Measurements from ENCODE around the gene FOXL3.

FOXL3 gene

DNA sequence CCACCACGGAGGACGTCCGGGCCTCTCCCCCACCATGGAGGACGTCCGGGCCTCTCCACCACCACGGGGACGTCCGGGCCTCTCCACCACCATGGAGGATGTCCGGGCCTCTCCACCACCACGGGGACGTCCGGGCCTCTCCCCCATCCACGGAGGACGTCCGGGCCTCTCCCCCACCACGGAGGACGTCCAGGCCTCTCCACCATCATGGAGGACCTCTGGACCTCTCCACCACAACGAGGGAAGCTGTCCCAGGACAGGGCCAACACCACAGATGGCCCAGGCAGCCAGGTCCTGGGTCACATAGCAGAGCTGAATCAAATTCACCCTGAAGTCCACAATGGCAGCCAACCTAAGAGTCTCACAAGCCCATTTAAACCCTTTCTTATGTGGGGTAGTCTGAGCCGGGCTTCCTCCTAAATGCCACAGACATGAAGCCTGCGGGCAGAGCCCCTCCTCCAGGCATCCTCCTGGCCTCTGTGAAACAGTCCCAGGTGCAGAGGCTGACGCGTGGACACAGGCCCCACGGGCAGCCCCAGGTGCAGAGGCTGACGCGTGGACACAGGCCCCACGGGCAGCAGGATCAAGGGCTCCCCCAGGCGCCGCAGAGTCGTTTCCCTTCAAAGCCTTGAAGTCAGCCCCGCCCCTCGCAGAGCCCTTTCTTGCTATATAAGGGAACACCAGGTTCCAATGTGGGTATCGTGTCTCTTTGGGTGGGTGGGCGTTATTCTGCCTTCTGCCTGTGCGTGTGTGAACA lies 47.0 kb downstream of the FOXL3 start:
- Histone ChIP-seq H3K36me3 (ENCODE audit: control insufficient read depth, insufficient read depth, low read length) (no peaks in the 10 kb centered on the region), H3K27me3 (replicated peaks; ENCODE audit: control insufficient read depth, insufficient read depth, low read length, poor library complexity, severe bottlenecking) (no peaks in the 10 kb centered on the region), H3K4me1 (ENCODE audit: control insufficient read depth, insufficient read depth, low read length, poor library complexity, severe bottlenecking) (peaks cover 6% of the 10 kb centered on the region), H3K9me3 (ENCODE audit: control insufficient read depth, low read length) (no peaks in the 10 kb centered on the region), H3K4me3 (ENCODE audit: insufficient read depth, low read depth, low read length, poor library complexity, severe bottlenecking) (no peak overlapping the region), H3K27ac (ENCODE audit: insufficient read depth, low read length, poor library complexity, severe bottlenecking) (no peak overlapping the region)
- DNase-seq = no peak

DNA sequence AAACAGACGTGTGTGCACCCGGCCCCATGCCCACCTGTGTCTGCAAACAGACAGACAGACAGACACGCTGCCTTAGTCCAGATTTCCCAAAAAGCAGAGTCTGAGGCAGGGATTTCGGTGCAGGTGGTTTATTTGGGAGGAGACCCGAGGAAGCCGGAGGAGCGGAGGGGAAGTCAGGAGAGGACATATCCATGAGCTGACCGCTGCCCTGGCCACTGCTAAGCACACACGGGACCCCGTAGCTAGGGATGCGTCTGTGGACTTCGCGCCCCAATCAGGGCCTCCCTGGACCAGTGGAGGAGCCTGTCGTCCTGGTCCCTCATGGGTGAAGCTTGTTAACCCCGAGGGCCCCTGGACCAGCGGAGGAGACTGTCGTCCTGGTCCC lies 47.6 kb downstream of the FOXL3 start:
- no peak overlapping the region for H3K27ac ChIP-seq (ENCODE audit: insufficient read depth, low read length, poor library complexity, severe bottlenecking)
- no peak for DNase-seq

DNA sequence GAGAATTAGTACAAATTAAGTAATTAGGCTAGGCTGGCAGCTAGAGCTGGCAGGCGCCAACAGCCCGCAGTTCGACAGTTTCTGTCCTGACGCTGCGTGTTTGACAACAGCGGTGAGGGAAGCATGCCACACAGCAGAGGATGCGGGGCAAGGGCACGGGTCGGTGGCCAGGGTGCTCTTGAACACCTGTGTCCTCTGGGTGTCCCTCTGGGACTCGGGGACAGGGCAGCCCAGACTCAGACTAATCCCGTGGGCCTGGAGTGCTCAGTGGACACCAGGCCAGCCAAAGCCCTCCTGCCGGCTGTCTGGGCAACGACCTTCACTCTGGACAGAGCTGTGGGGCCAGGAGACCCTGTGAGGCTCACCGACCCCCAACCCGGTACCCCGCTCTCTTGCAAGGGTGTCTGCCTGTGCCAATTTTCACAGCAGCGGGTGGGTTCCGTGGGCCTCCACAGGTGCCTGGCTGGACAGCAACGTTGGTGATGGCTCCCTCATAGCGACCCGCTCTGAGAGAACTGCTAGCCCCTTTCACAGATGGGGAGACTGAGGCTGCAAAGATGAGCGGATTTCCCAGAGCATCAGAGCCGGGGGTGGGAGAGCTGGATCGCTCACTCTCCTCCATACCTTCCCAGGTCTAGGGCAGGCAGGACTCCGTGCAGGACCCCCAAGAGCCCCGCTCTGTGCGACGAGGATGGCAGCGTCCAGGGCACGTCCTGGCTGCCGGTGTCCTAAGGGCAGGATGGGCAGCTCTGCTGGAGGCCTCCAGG lies 48.5 kb downstream of the FOXL3 start:
- H3K27ac ChIP-seq (ENCODE audit: insufficient read depth, low read length, poor library complexity, severe bottlenecking) = no peak overlapping the region
- no peak overlapping the region for H3K4me3 ChIP-seq (ENCODE audit: insufficient read depth, low read depth, low read length, poor library complexity, severe bottlenecking)
- H3K9me3 ChIP-seq (ENCODE audit: control insufficient read depth, low read length) = no peaks in the 10 kb centered on the region
- no peaks in the 10 kb centered on the region for H3K36me3 ChIP-seq (ENCODE audit: control insufficient read depth, insufficient read depth, low read length)
- no peaks in the 10 kb centered on the region for H3K27me3 ChIP-seq (replicated peaks; ENCODE audit: control insufficient read depth, insufficient read depth, low read length, poor library complexity, severe bottlenecking)
- no peak for DNase-seq
- no peaks in the 10 kb centered on the region for H3K4me1 ChIP-seq (ENCODE audit: control insufficient read depth, insufficient read depth, low read length, poor library complexity, severe bottlenecking)

More for the DNA sequence above, 47.6 kb downstream of the FOXL3 start:
- Histone ChIP-seq H3K9me3 (ENCODE audit: control insufficient read depth, low read length) (no peaks in the 10 kb centered on the region), H3K4me1 (ENCODE audit: control insufficient read depth, insufficient read depth, low read length, poor library complexity, severe bottlenecking) (peaks cover 6% of the 10 kb centered on the region), H3K27me3 (replicated peaks; ENCODE audit: control insufficient read depth, insufficient read depth, low read length, poor library complexity, severe bottlenecking) (no peaks in the 10 kb centered on the region), H3K36me3 (ENCODE audit: control insufficient read depth, insufficient read depth, low read length) (no peaks in the 10 kb centered on the region), H3K4me3 (ENCODE audit: insufficient read depth, low read depth, low read length, poor library complexity, severe bottlenecking) (no peak overlapping the region)

DNA sequence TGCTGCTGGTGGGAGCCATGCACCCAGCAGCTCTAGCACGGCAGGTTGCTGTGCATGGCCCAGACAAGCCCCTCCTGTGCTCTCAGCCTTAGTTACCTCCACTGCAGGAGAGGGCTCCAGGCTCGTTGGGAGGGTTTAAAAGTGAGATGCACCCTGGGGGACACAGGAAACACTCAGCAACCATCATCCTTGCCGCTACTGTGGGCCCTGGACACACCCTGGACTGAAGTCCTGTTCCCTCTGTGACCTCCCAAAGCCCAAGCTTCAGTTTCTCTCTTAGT lies 49.0 kb downstream of the FOXL3 start:
- no peak overlapping the region for H3K27ac ChIP-seq (ENCODE audit: insufficient read depth, low read length, poor library complexity, severe bottlenecking)
- H3K4me3 ChIP-seq (ENCODE audit: insufficient read depth, low read depth, low read length, poor library complexity, severe bottlenecking) = no peak overlapping the region
- H3K4me1 ChIP-seq (ENCODE audit: control insufficient read depth, insufficient read depth, low read length, poor library complexity, severe bottlenecking) = no peaks in the 10 kb centered on the region
- no peaks in the 10 kb centered on the region for H3K9me3 ChIP-seq (ENCODE audit: control insufficient read depth, low read length)
- DNase-seq = no peak
- H3K27me3 ChIP-seq (replicated peaks; ENCODE audit: control insufficient read depth, insufficient read depth, low read length, poor library complexity, severe bottlenecking) = no peaks in the 10 kb centered on the region
- H3K36me3 ChIP-seq (ENCODE audit: control insufficient read depth, insufficient read depth, low read length) = no peaks in the 10 kb centered on the region

DNA sequence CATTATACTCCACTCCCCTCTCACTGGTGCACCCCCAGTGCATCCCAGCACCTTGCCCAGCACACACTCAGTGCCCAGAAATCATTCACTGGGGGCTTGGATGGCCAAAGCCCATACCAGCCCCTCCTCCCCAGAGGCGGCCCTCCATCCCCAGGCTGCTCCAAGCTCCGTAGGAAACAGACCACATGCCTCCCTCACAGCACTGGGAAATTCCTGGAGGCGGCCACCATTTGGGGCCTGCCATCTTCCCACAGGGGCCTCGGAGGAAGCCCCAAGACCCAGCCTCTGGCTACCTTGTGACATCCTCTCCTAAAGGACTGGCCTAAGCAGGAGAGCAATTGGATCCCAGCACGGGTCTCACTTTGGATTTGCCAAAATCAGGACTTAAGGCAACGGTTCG lies 49.7 kb downstream of the FOXL3 start:
- DNase-seq = no peak
- no peaks in the 10 kb centered on the region for H3K27me3 ChIP-seq (replicated peaks; ENCODE audit: control insufficient read depth, insufficient read depth, low read length, poor library complexity, severe bottlenecking)
- no peaks in the 10 kb centered on the region for H3K9me3 ChIP-seq (ENCODE audit: control insufficient read depth, low read length)
- no peak overlapping the region for H3K4me3 ChIP-seq (ENCODE audit: insufficient read depth, low read depth, low read length, poor library complexity, severe bottlenecking)
- H3K4me1 ChIP-seq (ENCODE audit: control insufficient read depth, insufficient read depth, low read length, poor library complexity, severe bottlenecking) = no peaks in the 10 kb centered on the region
- no peaks in the 10 kb centered on the region for H3K36me3 ChIP-seq (ENCODE audit: control insufficient read depth, insufficient read depth, low read length)
- no peak overlapping the region for H3K27ac ChIP-seq (ENCODE audit: insufficient read depth, low read length, poor library complexity, severe bottlenecking)

DNA sequence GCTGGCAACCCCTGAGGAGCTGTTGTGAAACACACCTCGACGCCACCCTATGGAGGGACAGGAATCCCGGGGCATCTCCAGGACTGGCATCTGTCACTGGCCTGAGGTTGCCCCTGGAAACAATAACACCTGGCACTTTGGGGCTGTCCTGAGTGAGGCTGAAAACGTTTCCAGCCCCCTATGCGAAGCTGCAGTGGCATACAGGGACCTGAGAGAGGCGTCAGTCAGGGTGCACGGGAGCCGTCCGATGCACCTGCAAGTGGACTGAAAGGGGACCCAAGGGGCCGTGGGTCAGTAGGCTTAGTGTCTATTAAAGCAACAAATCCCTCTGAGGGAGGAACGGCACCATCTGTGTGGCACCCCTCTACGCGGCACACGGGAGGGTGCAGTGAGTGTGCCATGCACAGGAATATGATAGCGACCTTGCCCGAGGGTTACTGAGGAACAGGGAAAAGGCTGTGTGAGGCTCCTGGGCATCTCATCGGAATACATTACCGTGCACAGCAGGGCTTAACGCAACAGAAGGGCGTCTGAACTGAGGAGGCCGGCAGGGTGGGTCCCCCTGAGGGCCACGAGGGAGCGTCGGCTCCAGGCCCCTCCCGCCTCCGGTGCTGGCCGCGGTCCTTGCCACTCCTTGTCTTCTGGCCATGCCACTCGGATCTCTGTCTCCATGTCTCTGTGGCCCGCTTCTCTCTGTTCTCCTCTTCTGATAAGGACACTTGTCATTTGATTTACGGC lies 50.4 kb downstream of the FOXL3 start:
- no peaks in the 10 kb centered on the region for H3K27me3 ChIP-seq (replicated peaks; ENCODE audit: control insufficient read depth, insufficient read depth, low read length, poor library complexity, severe bottlenecking)
- H3K9me3 ChIP-seq (ENCODE audit: control insufficient read depth, low read length) = no peaks in the 10 kb centered on the region
- H3K27ac ChIP-seq (ENCODE audit: insufficient read depth, low read length, poor library complexity, severe bottlenecking) = no peak overlapping the region
- DNase-seq = no peak
- H3K36me3 ChIP-seq (ENCODE audit: control insufficient read depth, insufficient read depth, low read length) = no peaks in the 10 kb centered on the region
- H3K4me1 ChIP-seq (ENCODE audit: control insufficient read depth, insufficient read depth, low read length, poor library complexity, severe bottlenecking) = no peaks in the 10 kb centered on the region
- H3K4me3 ChIP-seq (ENCODE audit: insufficient read depth, low read depth, low read length, poor library complexity, severe bottlenecking) = no peak overlapping the region

Data from effector memory CD4-positive, alpha-beta T cell (primary cell).